Measurements from ENCODE around the gene ZNF324B. TPM values are rescaled to one million over a fixed set of nuclear protein-coding genes. Genes with fewer than 3 reads are reported as not detected.

Gene ZNF324B
- polyA plus RNA-seq, 3 donors: 0.46 to 3.1 (median 0.82) TPM

GRCh38 chr19:58466760-58467589 is 15.6 kb downstream of the ZNF324B start, which contains the start of gene ZNF324:
ZNF324 (plus strand) TSS chr19:58467080; CDS start chr19:58469186, 2,106 bp downstream.
- Histone ChIP-seq H3K36me3 (replicated peaks in 1 of 2; ENCODE audit: control insufficient read depth in 1 of 2, insufficient read depth in 2 of 2, low read length in 2 of 2) (peaks cover 21% of the 10 kb centered on the region in 2 donors), H3K27ac (ENCODE audit: low read depth in 1 of 2, low read length in 2 of 2) (peak within 1 kb of the TSS in 1 of 2 donors; percentile 85), H3K4me1 (ENCODE audit: control insufficient read depth in 1 of 2, insufficient read depth in 2 of 2, low read length in 2 of 2) (peaks cover 24 to 29% of the 10 kb centered on the region in 2 donors), H3K9me3 (replicated peaks in 1 of 2; ENCODE audit: control insufficient read depth in 1 of 2, insufficient read depth in 1 of 2, low read length in 2 of 2) (no peaks in the 10 kb centered on the region), H3K4me2 (replicated peaks; ENCODE audit: extremely low read depth, low read length, poor library complexity, severe bottlenecking) (peak within 1 kb of the TSS; percentile 90), H3K9ac (ENCODE audit: insufficient read depth, low read length, poor library complexity, severe bottlenecking) (peak within 1 kb of the TSS; percentile 88), H4K20me1 (ENCODE audit: insufficient read depth, low read length) (no peaks in the 10 kb centered on the region), H3K79me2 (ENCODE audit: insufficient read depth, low read length) (peaks cover 15% of the 10 kb centered on the region), H3K4me3 (replicated peaks in 1 of 3; ENCODE audit: low read depth in 2 of 3, low read length in 3 of 3) (peak within 1 kb of the TSS; percentile 62 to 92 (median 65)), H3K27me3 (ENCODE audit: control insufficient read depth in 2 of 2, insufficient read depth in 2 of 2, low read length in 2 of 2) (no peaks in the 10 kb centered on the region), H2AFZ (ENCODE audit: insufficient read depth, low read depth, low read length, poor library complexity, severe bottlenecking) (peak within 1 kb of the TSS; percentile 98)
- DNase-seq: peak; percentile 96 to 97 (median 96)
- intact Hi-C loops (cut with micrococcal nuclease): loop anchor here in 1 of 2 donors (1.0 kb wide), 1 partner anchor 32 kb away; no protein-coding TSS in a partner anchor
- Mint-ChIP-seq H3K36me3 (peaks cover 19 to 24% of the 10 kb centered on the region in 2 donors), H3K4me3 (peak within 1 kb of the TSS; percentile 74 to 89), H3K27me3 (ENCODE audit: low read depth in 3 of 3) (peaks cover 3 to 9% (median 6%) of the 10 kb centered on the region in 3 donors), H3K9me3 (peaks cover 0 to 9% (median 3%) of the 10 kb centered on the region in 7 donors), H3K4me1 (peaks cover 24% of the 10 kb centered on the region), H3K27ac (peak within 1 kb of the TSS; percentile 17 to 90 (median 74))
- WGBS (ENCODE audit: insufficient coverage): under 1% methylated on average over 92 of the region's 92 CpGs
- TF ChIP-seq CTCF (IDR thresholded peaks at IDR 0.05): no peak

GRCh38 chr19:58468216-58468839 is 16.9 kb downstream of the ZNF324B start:
- H3K4me1 ChIP-seq (ENCODE audit: control insufficient read depth in 1 of 2, insufficient read depth in 2 of 2, low read length in 2 of 2): peaks cover 24 to 29% of the 10 kb centered on the region in 2 donors
- Mint-ChIP-seq H3K4me1 (peaks cover 24% of the 10 kb centered on the region), H3K27me3 (ENCODE audit: low read depth in 3 of 3) (peaks cover 5 to 9% (median 6%) of the 10 kb centered on the region in 3 donors), H3K27ac (peak overlapping the region in 5 of 7 donors; percentile 16 to 70 (median 52)), H3K36me3 (peaks cover 32 to 38% of the 10 kb centered on the region in 2 donors), H3K9me3 (peaks cover 0 to 9% (median 3%) of the 10 kb centered on the region in 7 donors), H3K4me3 (peak overlapping the region; percentile 74 to 87)
- no peak for TF ChIP-seq CTCF (IDR thresholded peaks at IDR 0.05)
- no peak overlapping the region for H3K9ac ChIP-seq (ENCODE audit: insufficient read depth, low read length, poor library complexity, severe bottlenecking)
- peaks cover 31 to 34% of the 10 kb centered on the region in 2 donors for H3K36me3 ChIP-seq (replicated peaks in 1 of 2; ENCODE audit: control insufficient read depth in 1 of 2, insufficient read depth in 2 of 2, low read length in 2 of 2)
- WGBS (ENCODE audit: insufficient coverage): 67% methylated on average over 5 of the region's 5 CpGs
- H3K9me3 ChIP-seq (replicated peaks in 1 of 2; ENCODE audit: control insufficient read depth in 1 of 2, insufficient read depth in 1 of 2, low read length in 2 of 2): no peaks in the 10 kb centered on the region
- intact Hi-C loops (cut with micrococcal nuclease): no loop called here
- H3K27me3 ChIP-seq (ENCODE audit: control insufficient read depth in 2 of 2, insufficient read depth in 2 of 2, low read length in 2 of 2): no peaks in the 10 kb centered on the region
- H2AFZ ChIP-seq (ENCODE audit: insufficient read depth, low read depth, low read length, poor library complexity, severe bottlenecking): no peak overlapping the region
- no peak for DNase-seq
- no peak overlapping the region for H3K4me3 ChIP-seq (replicated peaks in 1 of 3; ENCODE audit: low read depth in 2 of 3, low read length in 3 of 3)
- H3K27ac ChIP-seq (ENCODE audit: low read depth in 1 of 2, low read length in 2 of 2): no peak overlapping the region
- H3K4me2 ChIP-seq (replicated peaks; ENCODE audit: extremely low read depth, low read length, poor library complexity, severe bottlenecking): peak overlapping the region; percentile 15
- H3K79me2 ChIP-seq (ENCODE audit: insufficient read depth, low read length): peaks cover 15% of the 10 kb centered on the region
- H4K20me1 ChIP-seq (ENCODE audit: insufficient read depth, low read length): no peaks in the 10 kb centered on the region

Measured in CD14-positive monocyte (primary cell).